H1 (cell line): Measurements from ENCODE around the gene NFIC. TPM values are rescaled to one million over a fixed set of nuclear protein-coding genes. Genes with fewer than 3 reads are reported as not detected.

ENCODE experiments used
- POLR2AphosphoS5 ChIP-seq: IDR thresholded peaks from 2 replicates; pipeline ENCODE4 v1.6.1; 2011; ENCODE audit warnings: low read depth, low read length
- polyA plus RNA-seq, 7 experiments: library from polyadenylated mRNA; depleted of rRNA in 3 of 7; stranded (reverse) in 5 of 7; unstranded in 2 of 7; fragments of >200 nt in 5 of 7; fragments of 200-250 nt in 2 of 7; gene quantifications; 1 replicate in 5 of 7; 2 replicates in 1 of 7; 4 replicates in 1 of 7; pipeline versions ENCODE4 v1.2.1 to v1.2.3, GENCODE V29; 2011 to 2013; ENCODE audit warnings: missing spikeins in 2 of 7, mixed read lengths in 2 of 7
- total RNA-seq: library from RNA; stranded (reverse); fragmentation: NEBNext Ultra II Directional; extraction: Animal tissue kit (Norgen Biotek cat#: 25700); gene quantifications from 2 replicates; pipeline ENCODE4 v1.2.1, GENCODE V29; 2021

NFIC gene
- total and polyA plus RNA-seq, 2 of the 8 experiments (the other 6 are each of a cell fraction or from before 2014, with no cell fraction given), result 0.56 to 3.2 TPM

GRCh38 chr19:3346677-3347353 lies 19.6 kb upstream of the NFIC start (continued):
- TF ChIP-seq POLR2AphosphoS5, result no peak
- TF ChIP-seq, all 59 proteins: peak for 0
